BJ (cell line): ENCODE measurements around the gene LRP6. TPM values are rescaled to one million over a fixed set of nuclear protein-coding genes. Genes with fewer than 3 reads are reported as not detected.
A peak's percentile ranks its signal among the peaks of the same experiment; 100 is the strongest.

Experiments used
- CTCF ChIA-PET: fragments of 350-600 bp; formaldehyde crosslinking; extraction: SDS; loops from one replicate; lab custom pipeline; 2021; ENCODE audit warnings: antibody characterized with exemption, inconsistent platforms; lab: Yijun Ruan, JAX
- POLR2A ChIA-PET: fragments of 300-600 bp; sonication (Branson Sonifier 250); formaldehyde crosslinking; extraction: SDS; loops from one replicate; lab custom pipeline; 2021; ENCODE audit warnings: antibody characterized with exemption; lab: Charles Lee
- DNase-seq: peaks from one replicate; pipeline ENCODE4 v3.0.0-alpha.2; 2011; ENCODE audit warnings: low read depth
- H3K27me3 ChIP-seq: 2 replicates; pipeline ENCODE4 v1.6.0; 2011; ENCODE audit warnings: low read length; ENCODE audit not compliant: control insufficient read depth, insufficient read depth
- H3K36me3 ChIP-seq: 2 replicates; pipeline ENCODE4 v1.5.1; 2011; ENCODE audit warnings: low read length; ENCODE audit not compliant: control insufficient read depth, insufficient read depth
- H3K4me3 ChIP-seq: 2 replicates; pipeline ENCODE4 v1.5.1; 2011; ENCODE audit warnings: low read depth, mild to moderate bottlenecking, control low read depth, low read length
- CTCF ChIP-seq: IDR thresholded peaks from 2 replicates; pipeline ENCODE4 v1.5.1; 2011; ENCODE audit warnings: low read depth, mild to moderate bottlenecking, control low read depth, inconsistent platforms, low read length, moderate library complexity; ENCODE audit not compliant: insufficient read depth
- polyA plus RNA-seq: library from polyadenylated mRNA; depleted of rRNA; stranded (reverse); fragments of >200 nt; gene quantifications from 2 replicates; pipeline ENCODE4 v1.2.3, GENCODE V29; 2011

LRP6 gene
- polyA plus RNA-seq, 1 experiment: 28.9 TPM

- ChIA-PET POLR2A (no interaction called here), CTCF (interaction anchor here (1.4 kb wide), 1 partner anchor 9 kb away, joined by 3 read pairs; no protein-coding TSS in a partner anchor)
- Histone ChIP-seq H3K27me3 (no peaks in the 10 kb centered on the region; the same call in 1 of the 2 replicates), H3K4me3 (no peak overlapping the region), H3K36me3 (no peaks in the 10 kb centered on the region)
- TF ChIP-seq CTCF: no peak
- peak; percentile 47 for DNase-seq
These were observed 16.0 kb upstream of the LRP6 start for GRCh38 chr12:12282761-12283425.

DNA sequence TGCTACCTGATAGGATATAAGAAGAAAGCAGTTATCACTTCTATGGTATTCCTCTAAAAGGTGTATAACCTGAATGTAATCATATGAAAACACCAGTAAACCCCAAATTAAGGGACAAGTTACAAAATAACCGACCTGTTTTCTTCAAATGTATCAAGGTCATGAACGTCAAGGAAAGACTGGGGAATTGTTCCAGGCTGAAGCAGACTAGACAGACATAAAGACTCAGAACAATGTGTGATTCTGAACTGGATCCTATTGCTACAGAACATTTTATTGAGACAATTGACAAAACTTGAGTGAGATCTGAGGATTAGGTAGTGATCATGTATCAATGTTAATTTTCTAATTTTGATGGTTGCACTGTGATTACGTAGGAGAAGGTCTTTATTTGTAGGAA, 15.4 kb upstream of the LRP6 start:
- no peak for DNase-seq
- POLR2A ChIA-PET: no interaction called here
- TF ChIP-seq CTCF: no peak

GRCh38 chr12:12281134-12281533, 14.3 kb upstream of the LRP6 start:
- POLR2A ChIA-PET: no interaction called here
- CTCF ChIA-PET: no interaction called here

More for the DNA sequence above, 15.4 kb upstream of the LRP6 start:
- no peaks in the 10 kb centered on the region for H3K36me3 ChIP-seq
- no peak overlapping the region for H3K4me3 ChIP-seq
- CTCF ChIA-PET: no interaction called here
- H3K27me3 ChIP-seq: no peaks in the 10 kb centered on the region; the same call in 1 of the 2 replicates

GRCh38 chr12:12278899-12279298, 12.1 kb upstream of the LRP6 start:
- CTCF ChIA-PET: no interaction called here
- POLR2A ChIA-PET: no interaction called here
- no peak for DNase-seq
- H3K27me3 ChIP-seq: no peaks in the 10 kb centered on the region
- H3K36me3 ChIP-seq: no peaks in the 10 kb centered on the region
- H3K4me3 ChIP-seq: no peak overlapping the region
- TF ChIP-seq CTCF: no peak

More at GRCh38 chr12:12281134-12281533, 14.3 kb upstream of the LRP6 start:
- no peaks in the 10 kb centered on the region for H3K36me3 ChIP-seq
- H3K4me3 ChIP-seq: no peak overlapping the region
- TF ChIP-seq CTCF: no peak
- H3K27me3 ChIP-seq: no peaks in the 10 kb centered on the region
- no peak for DNase-seq

GRCh38 chr12:12275874-12276273, 9.0 kb upstream of the LRP6 start:
- Histone ChIP-seq H3K4me3 (no peak overlapping the region), H3K27me3 (no peaks in the 10 kb centered on the region), H3K36me3 (no peaks in the 10 kb centered on the region)
- no peak for TF ChIP-seq CTCF
- DNase-seq: no peak
- CTCF ChIA-PET: no interaction called here
- POLR2A ChIA-PET: no interaction called here
